ENCODE measurements around the gene CCDC169.

The CCDC169 gene

GRCh38 chr13:36259361-36260137 lies 38.1 kb downstream of the CCDC169 start:
- no peak for DNase-seq
- in situ Hi-C loops (cut with HindIII; ENCODE audit: low pct_ligation_motif_present, low pct_unique_long_range_greater_than_20kb, low sequenced_read_pairs) = no loop called here

DNA sequence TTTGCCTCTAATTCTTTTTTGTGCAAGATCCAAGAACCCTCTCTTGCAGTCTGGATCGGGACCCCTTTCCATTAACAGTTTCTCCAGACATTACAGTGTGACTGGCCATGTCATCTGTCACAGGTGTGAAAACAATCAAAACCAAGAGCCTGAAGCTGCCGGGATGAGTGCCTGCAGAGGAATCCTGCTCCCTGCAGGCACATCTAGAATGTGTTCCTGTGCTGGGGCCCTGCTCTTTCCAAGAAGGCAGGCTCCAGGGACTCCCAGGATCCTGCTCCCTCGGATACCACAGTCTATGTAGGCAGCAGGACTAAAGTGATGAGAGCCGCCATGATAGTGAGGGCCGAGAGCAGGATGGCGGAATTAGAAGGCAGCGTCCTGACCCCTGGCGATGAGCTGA lies 38.8 kb downstream of the CCDC169 start:
- in situ Hi-C loops (cut with HindIII; ENCODE audit: low pct_ligation_motif_present, low pct_unique_long_range_greater_than_20kb, low sequenced_read_pairs) = no loop called here
- DNase-seq = no peak

GRCh38 chr13:36251526-36251925 lies 46.1 kb downstream of the CCDC169 start:
- no peak for DNase-seq
- in situ Hi-C loops (cut with HindIII; ENCODE audit: low pct_ligation_motif_present, low pct_unique_long_range_greater_than_20kb, low sequenced_read_pairs) = no loop called here

DNA sequence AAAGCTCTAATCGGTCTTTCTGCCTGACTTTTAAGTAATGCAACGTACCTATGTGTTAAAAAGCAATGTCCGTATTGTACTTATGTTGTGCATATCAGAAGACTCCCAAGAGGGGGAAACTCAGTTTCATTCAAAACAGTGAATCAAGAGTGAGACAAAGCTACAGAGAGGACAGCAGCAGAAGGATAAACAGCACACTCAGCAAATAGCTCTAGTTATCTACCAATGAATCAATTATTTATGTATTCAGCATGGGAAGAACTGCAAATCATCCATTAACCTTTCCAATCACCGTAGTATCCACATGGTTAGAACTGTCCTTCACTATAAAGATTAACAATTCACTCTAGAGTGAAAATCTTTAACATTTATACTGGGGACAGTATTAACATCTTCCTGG lies 46.6 kb downstream of the CCDC169 start:
- in situ Hi-C loops (cut with HindIII; ENCODE audit: low pct_ligation_motif_present, low pct_unique_long_range_greater_than_20kb, low sequenced_read_pairs) = no loop called here
- DNase-seq = no peak

GRCh38 chr13:36248700-36249099 lies 48.9 kb downstream of the CCDC169 start:
- no peak for DNase-seq
- in situ Hi-C loops (cut with HindIII; ENCODE audit: low pct_ligation_motif_present, low pct_unique_long_range_greater_than_20kb, low sequenced_read_pairs) = no loop called here

- in situ Hi-C loops (cut with HindIII; ENCODE audit: low pct_ligation_motif_present, low pct_unique_long_range_greater_than_20kb, low sequenced_read_pairs) = no loop called here
- DNase-seq = no peak
These were observed 52.6 kb downstream of the CCDC169 start for GRCh38 chr13:36244990-36245389.

GRCh38 chr13:36244073-36244472 lies 53.5 kb downstream of the CCDC169 start:
- in situ Hi-C loops (cut with HindIII; ENCODE audit: low pct_ligation_motif_present, low pct_unique_long_range_greater_than_20kb, low sequenced_read_pairs) = no loop called here
- no peak for DNase-seq

DNA sequence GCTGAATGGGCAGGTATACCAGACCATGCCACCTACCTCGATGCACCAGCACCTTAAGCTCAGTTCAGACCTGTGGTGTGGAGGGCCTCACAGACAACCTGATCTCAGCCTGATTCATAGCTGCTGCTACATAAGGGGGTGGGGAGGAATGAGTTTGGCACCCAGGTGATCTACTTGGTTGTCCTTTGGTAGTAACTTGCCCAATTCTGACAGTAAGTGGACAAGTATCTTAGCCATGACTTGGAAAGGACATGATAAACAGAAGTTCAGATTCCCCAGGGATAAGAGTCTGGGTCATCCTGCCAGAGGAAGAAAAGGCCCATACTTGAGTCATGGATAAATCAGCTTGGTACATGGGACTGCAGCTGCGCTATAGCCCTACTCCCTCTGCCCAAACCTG lies 54.9 kb downstream of the CCDC169 start:
- DNase-seq = no peak
- in situ Hi-C loops (cut with HindIII; ENCODE audit: low pct_ligation_motif_present, low pct_unique_long_range_greater_than_20kb, low sequenced_read_pairs) = no loop called here

GRCh38 chr13:36231236-36231635 lies 66.4 kb downstream of the CCDC169 start:
- DNase-seq = no peak
- in situ Hi-C loops (cut with HindIII; ENCODE audit: low pct_ligation_motif_present, low pct_unique_long_range_greater_than_20kb, low sequenced_read_pairs) = no loop called here

DNA sequence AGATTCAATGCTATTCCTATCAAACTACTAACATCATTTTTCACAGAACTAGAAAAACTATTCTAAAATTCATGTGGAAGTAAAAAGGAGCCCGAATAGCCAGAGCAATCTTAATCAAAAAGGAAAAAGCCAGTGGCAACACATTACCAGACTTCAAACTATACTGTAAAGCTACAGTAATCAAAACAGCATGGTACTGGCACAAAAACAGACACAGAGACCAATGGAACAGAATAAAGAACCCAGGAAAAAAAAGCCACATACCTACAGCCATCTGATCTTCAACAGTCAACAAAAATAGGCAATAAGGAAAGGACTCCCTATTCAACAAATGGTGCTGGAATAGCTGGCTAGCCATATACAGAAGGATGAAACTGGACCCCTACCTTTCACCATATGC lies 72.9 kb downstream of the CCDC169 start:
- in situ Hi-C loops (cut with HindIII; ENCODE audit: low pct_ligation_motif_present, low pct_unique_long_range_greater_than_20kb, low sequenced_read_pairs) = no loop called here
- DNase-seq = no peak

GRCh38 chr13:36219883-36220282 lies 77.7 kb downstream of the CCDC169 start:
- in situ Hi-C loops (cut with HindIII; ENCODE audit: low pct_ligation_motif_present, low pct_unique_long_range_greater_than_20kb, low sequenced_read_pairs) = no loop called here
- DNase-seq = no peak

DNA sequence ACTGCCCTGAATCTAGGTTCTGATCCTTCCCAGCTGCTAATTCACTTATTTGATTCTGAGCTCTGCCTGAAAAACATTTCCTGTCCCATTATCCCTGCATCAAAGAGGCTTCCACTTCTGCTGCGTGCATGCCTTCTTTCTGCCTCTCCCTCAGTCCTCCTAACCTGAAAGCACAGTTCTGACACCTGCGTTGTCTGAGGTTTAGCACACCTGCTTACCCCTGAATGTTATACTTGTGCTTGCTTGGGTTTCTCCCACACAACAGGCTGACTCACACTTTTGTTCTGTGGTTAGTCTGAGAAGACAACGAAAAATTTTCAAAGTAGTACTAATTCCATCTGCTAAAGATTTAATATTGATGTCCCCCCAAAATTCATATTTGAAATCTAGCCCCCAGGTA lies 80.2 kb downstream of the CCDC169 start:
- in situ Hi-C loops (cut with HindIII; ENCODE audit: low pct_ligation_motif_present, low pct_unique_long_range_greater_than_20kb, low sequenced_read_pairs) = no loop called here
- DNase-seq = no peak

DNA sequence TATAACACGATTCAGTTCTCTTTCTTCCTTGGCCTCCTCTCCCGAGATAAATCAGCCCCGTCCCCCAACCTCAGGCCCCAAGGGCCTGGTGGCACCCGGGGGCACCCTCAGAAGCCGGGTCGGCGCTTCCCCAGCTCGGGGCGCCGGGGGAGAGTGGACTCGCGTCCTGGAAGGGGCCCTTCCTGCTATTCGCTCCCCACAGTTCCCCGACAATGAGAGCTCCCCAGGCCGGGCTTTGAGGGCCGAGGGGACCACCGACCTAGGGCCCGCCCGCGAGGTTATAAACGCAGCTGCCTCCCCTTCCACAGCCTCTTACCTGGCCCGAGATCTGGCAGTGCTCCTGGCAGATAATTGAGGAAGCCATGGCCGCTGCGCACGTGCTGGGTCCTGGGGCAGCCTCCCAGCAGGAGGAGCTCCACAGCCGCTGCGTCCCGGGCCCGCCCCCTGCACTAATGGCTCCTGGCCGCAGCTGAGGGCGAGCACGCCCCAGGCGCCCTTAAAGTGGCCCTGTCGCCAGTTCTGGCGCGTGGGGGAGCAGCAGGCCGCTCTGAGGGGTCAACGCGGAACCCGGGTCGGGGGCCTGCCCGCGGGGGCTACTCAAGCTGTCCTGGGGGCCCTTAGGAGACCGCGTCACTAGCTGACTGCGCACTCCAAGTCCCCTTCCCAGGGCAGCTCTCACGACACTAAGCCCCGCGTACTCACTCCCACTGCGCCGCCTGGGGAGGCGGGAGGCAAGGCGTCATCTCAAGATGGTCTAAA lies 83.3 kb downstream of the CCDC169 start, which contains the start of gene SOHLH2:
TSS of gene SOHLH2 (minus strand) at position 394 of the 759 bp plus-strand sequence. CDS start at position 364, 30 bp downstream.
- no peak for DNase-seq
- in situ Hi-C loops (cut with HindIII; ENCODE audit: low pct_ligation_motif_present, low pct_unique_long_range_greater_than_20kb, low sequenced_read_pairs) = no loop called here

GRCh38 chr13:36212789-36213188 lies 84.8 kb downstream of the CCDC169 start:
- in situ Hi-C loops (cut with HindIII; ENCODE audit: low pct_ligation_motif_present, low pct_unique_long_range_greater_than_20kb, low sequenced_read_pairs) = no loop called here
- DNase-seq = no peak

GRCh38 chr13:36211567-36211966 lies 86.0 kb downstream of the CCDC169 start:
- in situ Hi-C loops (cut with HindIII; ENCODE audit: low pct_ligation_motif_present, low pct_unique_long_range_greater_than_20kb, low sequenced_read_pairs) = no loop called here
- DNase-seq = no peak

GRCh38 chr13:36210738-36211137 lies 86.9 kb downstream of the CCDC169 start:
- in situ Hi-C loops (cut with HindIII; ENCODE audit: low pct_ligation_motif_present, low pct_unique_long_range_greater_than_20kb, low sequenced_read_pairs) = no loop called here
- no peak for DNase-seq

DNA sequence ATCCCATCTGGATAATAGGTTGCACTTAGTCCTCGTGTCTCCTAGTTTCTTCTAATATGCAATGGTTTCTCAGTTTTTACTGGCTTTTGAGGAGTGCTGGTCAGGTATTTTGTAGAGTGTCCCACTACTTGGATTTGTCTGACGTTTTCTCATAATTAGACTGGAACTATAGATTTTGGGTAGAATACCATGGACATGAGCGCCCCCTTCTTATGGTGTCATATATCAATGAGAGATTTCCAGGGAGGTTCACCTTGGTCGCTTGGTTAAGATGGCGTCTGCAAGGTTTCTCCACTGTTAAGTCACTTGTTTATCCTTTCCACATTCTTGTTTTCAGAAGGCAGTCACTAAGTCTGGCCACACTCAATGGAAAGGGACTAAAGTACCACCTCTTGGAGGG lies 89.9 kb downstream of the CCDC169 start:
- peak; percentile 1 for DNase-seq
- in situ Hi-C loops (cut with HindIII; ENCODE audit: low pct_ligation_motif_present, low pct_unique_long_range_greater_than_20kb, low sequenced_read_pairs) = no loop called here

DNA sequence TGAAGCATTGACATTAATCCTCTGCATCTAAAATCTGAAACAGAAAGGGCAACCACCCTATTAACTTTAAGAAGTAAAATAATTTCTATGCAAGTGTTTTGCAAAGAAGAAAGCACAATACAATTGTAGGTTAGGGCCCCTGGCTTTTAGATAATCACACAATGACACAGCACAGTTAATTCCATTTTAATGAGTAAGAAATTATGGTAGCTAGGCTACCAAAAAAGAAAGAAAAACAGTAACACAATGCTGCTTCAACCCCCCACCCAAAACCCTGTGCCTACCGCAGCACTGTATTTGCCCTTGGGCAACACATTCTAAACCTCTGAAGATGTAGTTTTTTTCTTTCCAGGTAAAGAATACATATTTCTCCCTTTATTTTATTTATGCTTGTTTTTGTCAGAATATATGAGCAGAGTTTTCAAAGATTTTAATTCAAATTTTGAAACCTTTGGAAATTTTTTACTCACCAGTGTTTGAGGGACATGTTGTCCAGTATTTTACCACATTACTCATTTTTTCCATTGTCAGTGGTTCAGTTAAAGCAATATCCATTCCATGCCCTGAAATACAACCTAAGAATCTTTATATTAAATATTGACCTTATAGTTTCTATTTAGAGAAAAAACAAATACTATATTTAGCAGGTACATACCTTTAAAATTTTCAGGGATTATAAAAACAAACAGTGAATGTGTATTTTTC lies 104.3 kb downstream of the CCDC169 start:
- in situ Hi-C loops (cut with HindIII; ENCODE audit: low pct_ligation_motif_present, low pct_unique_long_range_greater_than_20kb, low sequenced_read_pairs) = no loop called here
- no peak for DNase-seq

- DNase-seq = no peak
- in situ Hi-C loops (cut with HindIII; ENCODE audit: low pct_ligation_motif_present, low pct_unique_long_range_greater_than_20kb, low sequenced_read_pairs) = no loop called here
These were observed 105.4 kb downstream of the CCDC169 start for GRCh38 chr13:36192166-36192565.
